Measurements from ENCODE around the gene CERS6.

The CERS6 gene

DNA sequence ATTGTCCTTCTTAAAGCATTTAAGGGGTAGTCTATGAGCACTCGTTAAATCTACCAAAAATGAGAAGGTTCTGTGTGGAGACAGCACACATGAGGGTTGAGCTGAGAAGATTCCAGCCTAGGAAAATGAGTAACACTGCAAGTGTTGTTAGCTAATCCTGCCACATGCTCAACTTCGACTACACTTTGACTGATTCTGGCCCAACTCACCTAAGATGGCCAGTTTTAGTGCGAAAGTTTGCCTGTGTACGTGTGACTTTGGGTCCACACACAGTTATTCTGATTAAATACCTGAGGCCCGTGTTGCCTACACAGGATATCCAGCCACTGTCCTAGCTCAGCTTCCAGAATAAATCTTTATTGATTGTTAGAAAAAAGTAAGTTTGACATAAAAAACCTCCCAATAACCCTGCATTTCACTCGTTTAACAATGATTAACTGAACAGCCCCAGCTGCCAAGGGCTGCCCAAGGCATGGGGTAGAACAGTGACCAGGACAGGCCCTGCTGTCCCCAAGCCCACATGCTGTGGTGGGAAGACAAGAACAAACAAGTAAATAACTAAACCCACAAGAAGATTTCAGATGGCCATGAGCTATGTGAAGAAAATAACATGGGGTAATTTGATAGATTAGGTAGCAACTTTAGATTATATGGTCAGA lies 14.7 kb upstream of the CERS6 start:
- DNase-seq (ENCODE audit: extremely low read depth in 1 of 2, low read depth in 1 of 2): no peak

GRCh38 chr2:168443818-168444217 lies 12.3 kb upstream of the CERS6 start:
- DNase-seq (ENCODE audit: extremely low read depth in 1 of 2, low read depth in 1 of 2): no peak

GRCh38 chr2:168445960-168446359 lies 10.1 kb upstream of the CERS6 start:
- DNase-seq (ENCODE audit: extremely low read depth in 1 of 2, low read depth in 1 of 2): no peak

DNA sequence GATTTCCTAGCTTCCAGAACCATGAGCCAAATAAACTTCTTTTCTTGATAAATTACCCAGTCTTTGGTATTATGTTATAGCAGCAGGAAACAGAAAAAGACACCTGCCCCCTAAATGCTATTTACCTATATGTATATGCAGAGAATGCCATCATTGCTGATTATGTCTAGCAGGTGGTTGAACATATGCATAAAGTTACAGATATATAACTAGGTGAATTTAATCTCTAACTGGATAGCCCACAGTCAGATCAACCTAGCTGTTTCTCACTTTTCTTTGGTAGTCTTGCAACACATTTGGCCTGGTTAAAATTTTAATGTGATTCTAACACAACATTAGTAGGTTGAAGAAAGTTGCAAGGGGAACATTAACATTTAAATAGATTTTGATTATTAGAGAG lies 7.1 kb upstream of the CERS6 start:
- DNase-seq (ENCODE audit: extremely low read depth in 1 of 2, low read depth in 1 of 2): no peak

DNA sequence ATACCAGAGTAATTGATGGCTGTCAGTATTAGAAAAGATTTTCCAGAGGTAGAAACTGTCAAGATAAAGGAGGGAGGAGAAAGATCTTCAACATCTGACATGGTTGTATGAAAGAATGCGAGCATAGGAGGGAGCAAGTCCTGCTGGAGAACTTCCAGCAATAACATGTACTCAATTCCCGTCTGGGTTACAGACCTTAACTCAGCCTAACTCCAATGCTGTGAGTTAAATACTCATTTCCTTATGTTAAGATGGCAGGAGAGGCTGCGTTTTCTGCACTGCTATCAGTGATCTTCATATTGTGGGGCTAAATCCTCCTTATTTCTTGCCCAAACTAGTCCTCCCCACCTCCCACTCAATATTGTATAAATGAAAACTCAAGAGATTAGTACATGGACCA lies 6.7 kb upstream of the CERS6 start:
- DNase-seq (ENCODE audit: extremely low read depth in 1 of 2, low read depth in 1 of 2): no peak

DNA sequence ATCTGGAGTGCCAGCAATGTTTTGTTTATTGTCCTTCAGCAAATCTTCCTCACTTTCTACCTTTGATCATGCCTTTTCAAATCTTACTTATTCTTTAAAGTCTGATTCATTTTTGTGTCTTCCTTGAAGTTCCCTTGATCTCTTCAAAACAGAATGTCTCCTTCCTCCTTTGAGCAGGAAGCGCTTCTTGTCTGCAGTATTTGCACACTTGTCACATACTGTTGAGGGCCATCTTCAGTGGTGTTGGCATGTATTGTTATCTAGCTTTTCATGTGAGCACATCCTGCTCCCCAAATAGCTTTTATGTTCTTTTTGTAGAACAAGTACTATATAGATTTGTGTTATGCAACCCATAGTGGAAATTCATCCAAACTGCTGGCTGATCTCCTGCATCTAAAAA lies 5.9 kb upstream of the CERS6 start:
- DNase-seq (ENCODE audit: extremely low read depth in 1 of 2, low read depth in 1 of 2): no peak

- no peak for DNase-seq (ENCODE audit: extremely low read depth in 1 of 2, low read depth in 1 of 2)
Measured at GRCh38 chr2:168450732-168451131, 5.3 kb upstream of the CERS6 start.

- no peak for DNase-seq (ENCODE audit: extremely low read depth in 1 of 2, low read depth in 1 of 2)
Measured at GRCh38 chr2:168452781-168453180, 3.3 kb upstream of the CERS6 start.

DNA sequence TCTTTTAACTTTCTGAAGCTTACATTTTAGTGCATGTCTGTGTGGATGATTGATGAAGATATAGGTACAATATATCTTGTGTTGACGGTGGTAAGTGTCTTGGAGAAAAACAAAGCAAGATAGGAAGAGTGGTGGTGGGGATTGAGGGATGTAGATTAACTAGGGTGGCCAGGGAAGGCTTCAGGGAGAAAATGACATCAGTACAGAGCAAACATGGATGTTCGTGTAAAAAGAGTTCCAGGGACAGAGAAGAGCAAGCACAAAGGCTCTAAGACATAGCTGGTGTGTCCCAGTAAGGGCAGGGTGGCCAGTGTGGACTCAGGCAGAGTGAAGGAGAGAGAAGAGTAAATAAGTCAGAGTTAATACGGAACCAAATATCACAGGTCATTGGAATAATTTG lies 2.7 kb upstream of the CERS6 start:
- DNase-seq (ENCODE audit: extremely low read depth in 1 of 2, low read depth in 1 of 2): no peak

DNA sequence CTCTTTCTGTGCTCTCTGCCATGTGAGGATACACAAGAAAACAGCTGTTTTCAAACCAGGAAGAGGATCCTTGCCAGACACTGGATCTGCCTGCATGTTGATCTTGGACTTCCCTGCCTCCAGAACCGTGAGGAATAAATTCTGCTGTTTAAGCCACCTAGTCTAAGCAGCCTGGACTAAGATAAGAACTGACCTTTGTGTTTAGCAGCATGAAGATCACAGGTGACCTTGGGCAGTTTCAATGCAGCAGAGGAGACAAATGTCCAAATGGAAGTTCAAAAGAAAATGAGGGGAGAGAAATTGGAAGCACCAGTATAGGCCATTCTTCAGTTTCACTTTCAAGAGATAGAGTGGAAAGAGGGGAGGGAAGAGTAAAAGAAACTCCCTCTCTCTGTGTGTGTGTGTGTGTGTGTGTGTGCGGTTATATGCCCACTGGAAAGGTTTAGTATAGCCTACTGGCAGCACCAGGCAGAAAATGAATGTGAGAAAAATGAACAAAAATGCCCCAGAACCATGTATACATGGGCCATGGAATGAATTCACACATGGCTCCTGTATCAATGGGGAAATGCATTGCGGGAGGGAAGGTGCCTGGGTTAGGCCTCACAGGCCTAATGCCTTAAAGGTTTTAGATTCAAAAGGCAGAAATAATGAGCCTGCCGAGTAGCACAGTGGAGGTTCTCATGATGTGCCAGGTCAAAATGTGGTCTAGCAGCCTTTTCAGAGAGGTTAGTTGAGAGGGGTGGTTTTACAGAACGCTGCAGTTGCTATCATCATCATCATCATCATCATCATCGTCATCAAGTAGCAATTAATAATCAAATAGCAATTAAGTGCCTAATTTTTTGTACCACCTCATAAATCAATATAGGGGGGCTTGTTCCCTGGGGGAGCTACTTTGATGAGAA lies 1.1 kb upstream of the CERS6 start:
- DNase-seq (ENCODE audit: extremely low read depth in 1 of 2, low read depth in 1 of 2): no peak

DNA sequence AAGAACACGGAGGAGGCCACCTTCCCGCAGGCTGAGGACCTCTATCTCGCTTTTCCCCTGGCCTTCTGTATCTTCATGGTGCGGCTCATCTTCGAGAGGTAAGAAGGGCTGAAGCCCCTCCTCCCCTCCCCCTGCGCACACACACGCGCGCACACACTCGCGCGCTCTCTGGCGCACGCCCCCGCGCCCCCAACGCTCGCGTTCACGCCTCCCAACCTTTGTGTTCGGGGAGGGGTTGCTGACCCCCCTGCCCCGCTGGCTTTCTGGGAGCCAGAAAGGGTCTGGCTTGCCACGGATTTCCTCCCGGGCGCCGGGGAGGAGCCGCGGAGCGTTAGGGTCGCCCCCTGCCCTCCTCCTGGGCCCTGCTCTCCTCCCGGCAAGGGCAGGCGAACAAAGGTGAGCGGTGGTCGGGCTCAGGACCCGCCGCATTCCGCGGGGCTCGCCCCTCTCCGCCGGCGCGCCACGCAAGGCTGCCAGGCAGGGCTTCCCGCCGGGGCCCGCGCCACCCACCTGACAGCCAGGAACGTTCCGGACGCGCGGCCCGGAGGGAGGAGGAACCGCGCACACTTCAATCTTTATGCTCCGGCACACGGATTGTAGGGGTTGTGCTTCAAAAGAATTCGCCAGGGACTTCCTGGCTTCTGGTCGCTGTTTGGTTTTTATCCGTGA lies 583 bp downstream of the CERS6 start:
- DNase-seq (ENCODE audit: extremely low read depth in 1 of 2, low read depth in 1 of 2): peak in 1 of 2 donors; percentile 10

- no peak for DNase-seq (ENCODE audit: extremely low read depth in 1 of 2, low read depth in 1 of 2)
Measured at GRCh38 chr2:168457190-168457895, 1.3 kb downstream of the CERS6 start.

- no peak for DNase-seq (ENCODE audit: extremely low read depth in 1 of 2, low read depth in 1 of 2)
Measured at GRCh38 chr2:168458139-168458538, 2.1 kb downstream of the CERS6 start.

- no peak for DNase-seq (ENCODE audit: extremely low read depth in 1 of 2, low read depth in 1 of 2)
Measured at GRCh38 chr2:168459256-168459655, 3.2 kb downstream of the CERS6 start.

DNA sequence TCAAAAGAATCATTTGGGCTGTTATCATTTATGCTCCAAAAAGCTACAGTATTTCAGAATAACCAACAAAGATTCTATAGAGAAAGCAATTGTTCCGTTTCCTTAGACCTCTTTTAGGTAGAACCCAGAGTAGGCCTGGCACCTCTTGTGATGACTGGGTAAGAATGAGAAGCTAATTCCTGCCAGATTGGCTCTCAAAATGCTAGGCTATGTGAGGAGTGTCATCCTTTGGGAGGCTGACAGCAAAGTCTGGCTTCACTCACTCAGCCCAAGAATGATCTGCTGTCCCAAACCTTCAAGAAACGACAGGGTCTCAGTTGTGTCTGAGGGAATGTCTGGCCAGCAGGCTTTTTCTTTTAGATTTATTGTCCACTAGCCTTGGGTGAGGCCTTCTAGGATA lies 4.5 kb downstream of the CERS6 start:
- DNase-seq (ENCODE audit: extremely low read depth in 1 of 2, low read depth in 1 of 2): no peak

DNA sequence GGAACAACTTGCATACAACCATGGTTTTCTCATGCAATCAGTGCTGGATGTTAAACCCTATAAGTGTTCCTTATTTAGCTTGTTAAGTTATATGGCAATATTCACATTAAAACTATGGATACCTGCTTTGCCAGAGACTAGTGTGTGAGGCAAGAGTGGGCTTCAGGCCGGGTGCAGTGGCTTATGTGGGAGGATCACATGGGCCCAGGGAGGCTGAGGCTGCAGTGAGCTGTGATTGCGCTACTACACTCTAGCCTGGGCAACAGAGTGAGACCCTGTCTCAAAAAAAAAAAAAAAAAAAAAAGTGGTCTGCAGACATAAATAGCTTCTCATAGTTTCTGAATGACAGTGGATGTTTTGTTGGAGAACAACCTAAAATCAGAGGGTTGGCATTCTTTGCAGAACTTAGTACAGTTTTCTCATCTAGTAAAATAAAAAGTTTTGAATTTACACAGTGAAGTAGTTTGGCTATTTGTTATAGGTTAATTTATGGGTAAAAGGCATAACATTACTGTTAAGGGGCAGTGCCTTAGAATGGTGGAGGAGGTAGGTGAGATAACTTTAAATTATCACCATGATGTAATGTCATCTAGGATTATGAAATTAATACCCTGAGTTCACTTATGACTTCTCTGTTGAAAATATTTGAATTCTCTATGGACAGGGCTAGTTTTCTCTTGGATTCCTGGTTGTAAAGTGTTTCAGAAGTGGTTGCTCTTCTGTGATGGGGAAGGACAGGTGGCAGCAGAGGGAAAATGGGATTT lies 5.3 kb downstream of the CERS6 start:
- DNase-seq (ENCODE audit: extremely low read depth in 1 of 2, low read depth in 1 of 2): no peak

DNA sequence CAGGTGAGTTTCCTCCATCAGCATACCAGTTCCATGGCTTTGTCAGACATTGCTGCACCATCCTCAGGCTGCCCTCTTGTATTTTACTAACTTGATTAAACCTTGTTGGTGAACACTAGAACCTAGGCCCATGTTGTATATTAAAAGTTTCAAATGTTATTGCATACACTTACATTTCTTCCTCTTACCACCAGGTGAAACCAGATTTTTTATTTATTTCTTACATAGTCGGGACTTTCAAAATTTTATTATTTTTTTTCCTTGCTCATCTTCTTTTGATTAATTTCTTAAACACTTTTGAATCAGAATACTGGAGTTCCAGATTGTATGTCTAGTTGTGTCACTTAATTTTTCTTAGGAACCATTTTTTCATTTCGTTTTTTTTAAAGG lies 5.9 kb downstream of the CERS6 start:
- no peak for DNase-seq (ENCODE audit: extremely low read depth in 1 of 2, low read depth in 1 of 2)

DNA sequence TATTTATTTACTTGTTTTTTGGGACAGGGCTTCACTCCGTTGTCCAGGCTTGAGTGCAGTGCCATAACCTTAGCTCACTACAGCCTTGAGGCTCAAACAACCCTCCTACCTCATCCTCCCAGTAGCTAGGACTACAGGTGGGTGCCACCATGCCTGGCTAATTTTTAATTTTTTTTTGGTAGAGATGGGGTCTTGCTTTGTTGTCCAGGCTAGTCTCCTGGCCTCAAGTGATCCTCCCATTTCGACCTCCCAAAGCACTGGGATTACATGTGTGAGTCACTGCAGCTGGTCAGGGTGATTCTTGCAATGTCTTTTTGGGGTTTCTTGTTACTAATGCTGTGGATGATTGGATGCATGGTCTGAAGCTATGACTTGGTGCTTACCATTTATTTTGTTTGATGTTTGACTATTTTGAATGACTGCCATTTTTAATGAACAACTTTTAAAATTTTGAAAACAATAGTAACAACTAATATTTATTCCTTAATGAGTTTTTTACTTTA lies 6.5 kb downstream of the CERS6 start:
- no peak for DNase-seq (ENCODE audit: extremely low read depth in 1 of 2, low read depth in 1 of 2)

DNA sequence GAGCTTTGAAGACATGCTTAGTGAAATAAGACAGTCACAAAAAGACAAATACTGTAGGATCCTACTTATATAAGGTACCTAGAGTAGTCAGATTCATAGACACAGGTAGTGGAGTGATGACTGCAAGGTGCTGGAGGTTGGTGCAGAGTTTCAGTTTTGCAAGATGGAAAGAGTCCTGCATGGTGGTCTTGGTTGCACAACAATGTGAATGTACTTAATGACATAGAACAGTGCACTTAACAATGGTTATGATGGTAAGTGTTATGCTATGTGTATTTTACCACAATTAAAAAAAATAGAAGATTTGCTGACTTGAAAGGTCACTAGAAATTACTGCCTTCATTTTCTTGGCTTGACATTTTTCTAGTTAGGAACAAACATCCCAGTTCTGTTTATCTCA lies 9.5 kb downstream of the CERS6 start:
- DNase-seq (ENCODE audit: extremely low read depth in 1 of 2, low read depth in 1 of 2): no peak

DNA sequence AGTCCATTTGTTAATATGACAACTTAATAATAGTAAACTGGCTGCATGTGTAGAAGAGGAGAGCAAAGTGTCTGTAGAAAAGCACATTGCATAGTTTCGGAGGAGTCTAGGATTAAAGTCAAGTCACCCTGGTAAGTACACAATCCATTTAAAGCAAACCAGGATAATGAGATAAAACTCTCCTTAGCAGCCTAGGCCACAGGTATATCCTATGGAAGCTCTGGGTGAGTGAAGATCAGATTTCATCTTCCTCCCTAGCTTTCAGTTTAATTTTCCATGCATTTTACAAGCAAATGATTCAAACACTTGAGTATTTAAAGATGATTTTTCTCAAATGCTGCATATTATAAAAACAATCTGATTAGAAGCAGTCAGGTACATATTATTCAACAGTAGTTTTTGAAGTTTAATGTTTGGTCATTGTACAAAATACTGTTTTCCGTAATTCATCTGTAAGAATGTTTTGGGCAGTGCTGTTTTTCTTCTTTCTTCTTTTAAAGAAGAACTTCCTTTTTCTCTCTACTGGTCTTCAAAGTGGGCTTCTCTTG lies 10.2 kb downstream of the CERS6 start:
- DNase-seq (ENCODE audit: extremely low read depth in 1 of 2, low read depth in 1 of 2): no peak
